NCI-H1694 (cell line): Measurements from ENCODE around the gene EOLA1.
"Not testable (repeated sequence)": the region's sequence is repeated elsewhere in the genome, so short reads cannot be mapped to it uniquely, and the experiment has no call there.

Experiments used
- DNase-seq: peaks from one replicate; lab custom pipeline; 2025; lab: John Stamatoyannopoulos, UW

Gene EOLA1

GRCh38 chrX:149513825-149514428 is 26.9 kb upstream of the EOLA1 start:
- DNase-seq = no peak

GRCh38 chrX:149515954-149516602 is 24.7 kb upstream of the EOLA1 start:
- DNase-seq = no peak

- DNase-seq = no peak
Measured at GRCh38 chrX:149516604-149517003, 24.2 kb upstream of the EOLA1 start.

- no peak for DNase-seq
Measured at GRCh38 chrX:149517308-149517707, 23.5 kb upstream of the EOLA1 start.

GRCh38 chrX:149518236-149518635 is 22.6 kb upstream of the EOLA1 start:
- no peak for DNase-seq

GRCh38 chrX:149520636-149521277 is 20.1 kb upstream of the EOLA1 start:
- DNase-seq = not testable (repeated sequence)

GRCh38 chrX:149521438-149521837 is 19.4 kb upstream of the EOLA1 start:
- DNase-seq = no peak

GRCh38 chrX:149522916-149523315 is 17.9 kb upstream of the EOLA1 start:
- no peak for DNase-seq

- DNase-seq = peak; percentile 64
Measured at GRCh38 chrX:149525389-149525788, 15.4 kb upstream of the EOLA1 start.

- DNase-seq = not testable (repeated sequence)
Measured at GRCh38 chrX:149525903-149526302, 14.9 kb upstream of the EOLA1 start.

- not testable (repeated sequence) for DNase-seq
Measured at GRCh38 chrX:149526318-149527033, 14.3 kb upstream of the EOLA1 start.

GRCh38 chrX:149527705-149528104 is 13.1 kb upstream of the EOLA1 start:
- peak; percentile 39 for DNase-seq

- no peak for DNase-seq
Measured at GRCh38 chrX:149528381-149528780, 12.4 kb upstream of the EOLA1 start.

GRCh38 chrX:149531599-149531998 is 9.2 kb upstream of the EOLA1 start:
- DNase-seq = no peak

- DNase-seq = not testable (repeated sequence)
Measured at GRCh38 chrX:149532868-149533267, 7.9 kb upstream of the EOLA1 start.

GRCh38 chrX:149533999-149534398 is 6.8 kb upstream of the EOLA1 start:
- not testable (repeated sequence) for DNase-seq

GRCh38 chrX:149534926-149535602 is 5.7 kb upstream of the EOLA1 start:
- DNase-seq = not testable (repeated sequence)

- DNase-seq = not testable (repeated sequence)
Measured at GRCh38 chrX:149537474-149537873, 3.3 kb upstream of the EOLA1 start.

GRCh38 chrX:149539283-149540130 is 1.3 kb upstream of the EOLA1 start:
- peak; percentile 88 for DNase-seq

GRCh38 chrX:149540131-149540620 is 636 bp upstream of the EOLA1 start:
- peak; percentile 92 for DNase-seq

- no peak for DNase-seq
Measured at GRCh38 chrX:149541521-149542047, 772 bp downstream of the EOLA1 start.
